ENCODE data around the gene TMEM132C.
A peak's percentile ranks its signal among the peaks of the same experiment; 100 is the strongest.

The TMEM132C gene

GRCh38 chr12:128734371-128734770 lies 467.4 kb downstream of the TMEM132C start:
- no peak for DNase-seq

GRCh38 chr12:128737292-128737966 lies 470.5 kb downstream of the TMEM132C start:
- no peak for DNase-seq

GRCh38 chr12:128743916-128744315 lies 476.9 kb downstream of the TMEM132C start:
- DNase-seq, result peak; percentile 10

GRCh38 chr12:128745772-128746689 lies 479.1 kb downstream of the TMEM132C start:
- DNase-seq, result peak; percentile 21

- DNase-seq, result no peak
Observed at GRCh38 chr12:128747441-128747840, 480.5 kb downstream of the TMEM132C start.

GRCh38 chr12:128752386-128752785 lies 485.4 kb downstream of the TMEM132C start:
- DNase-seq, result no peak

- no peak for DNase-seq
Observed at GRCh38 chr12:128753438-128753837, 486.5 kb downstream of the TMEM132C start.

GRCh38 chr12:128754275-128754674 lies 487.3 kb downstream of the TMEM132C start:
- DNase-seq, result no peak

GRCh38 chr12:128755566-128755965 lies 488.6 kb downstream of the TMEM132C start:
- DNase-seq, result no peak

Data from CD4-positive, alpha-beta T cell treated with Interleukin-10 for 1 hour (primary cell).